Endothelial cell of umbilical vein (primary cell): ENCODE data around the gene ZSWIM6. TPM values are rescaled to one million over a fixed set of nuclear protein-coding genes. Genes with fewer than 3 reads are reported as not detected.

ENCODE experiments used
- BruUV-seq: library from RNA; stranded (reverse); fragments of 400-500 nt; replicated peaks from 2 replicates; lab custom pipeline; 2021; lab: Mats Ljungman, UMichigan
- CTCF ChIA-PET: fragments of 300-600, 350-600 bp; sonication (Branson Sonifier 250); formaldehyde crosslinking; loops from one replicate; lab custom pipeline; 2021; ENCODE audit warnings: antibody characterized with exemption, inconsistent platforms; lab: Charles Lee
- POLR2A ChIA-PET: fragments of 300-600, 350-600 bp; sonication (Branson Sonifier 250); formaldehyde crosslinking; loops from one replicate; lab custom pipeline; 2021; ENCODE audit warnings: antibody characterized with exemption, inconsistent platforms; lab: Charles Lee
- DNase-seq: peaks from one replicate; pipeline ENCODE4 v3.0.0-alpha.2; 2011; ENCODE audit warnings: low read depth, low spot score
- FAIRE-seq: peaks from 2 replicates; lab custom pipeline; 2011; peaks lifted over from hg19 to GRCh38; lab: Jason Lieb, UNC
- H2AFZ ChIP-seq: 2 replicates; pipeline ENCODE4 v1.6.0; 2012; ENCODE audit warnings: low read depth, low read length, control low read depth, inconsistent platforms
- H3K27ac ChIP-seq: 2 replicates; pipeline ENCODE4 v1.5.1; 2011; ENCODE audit warnings: low read depth, mild to moderate bottlenecking, control low read depth, low read length, moderate library complexity; ENCODE audit not compliant: insufficient read depth
- H3K27me3 ChIP-seq, 2 experiments: 2 replicates each; pipeline versions ENCODE4 v1.6.0 to v1.6.1; 2011; ENCODE audit warnings: low read length in 2 of 2, mixed read lengths in 1 of 2; ENCODE audit not compliant: control insufficient read depth in 2 of 2, insufficient read depth in 2 of 2
- H3K36me3 ChIP-seq, 2 experiments: 2 replicates in 1 of 2; 3 replicates in 1 of 2; pipeline ENCODE4 v1.5.1; 2011; ENCODE audit warnings: low read length in 2 of 2, mild to moderate bottlenecking in 1 of 2, moderate library complexity in 1 of 2; ENCODE audit not compliant: control insufficient read depth in 2 of 2, insufficient read depth in 2 of 2; ENCODE audit errors: extremely low read depth in 1 of 2
- H3K4me1 ChIP-seq: 3 replicates; pipeline ENCODE4 v1.5.1; 2011; ENCODE audit warnings: mild to moderate bottlenecking, low read length; ENCODE audit not compliant: control insufficient read depth, insufficient read depth; ENCODE audit errors: extremely low read depth
- H3K4me2 ChIP-seq: 2 replicates; pipeline ENCODE4 v1.6.1; 2011; ENCODE audit warnings: low read length, control low read depth, mixed read lengths; ENCODE audit not compliant: insufficient read depth
- H3K4me3 ChIP-seq, 3 experiments: fragments of 200-600 bp in 1 of 3; sonication (generic), shearing (Covaris generic) in 1 of 3; replicated peaks in 1 of 3; 2 replicates each; pipeline ENCODE4 v1.5.1; 2011 to 2016; ENCODE audit warnings: control low read depth in 3 of 3, low read length in 3 of 3, mild to moderate bottlenecking in 2 of 3, inconsistent platforms in 1 of 3, low read depth in 1 of 3, moderate library complexity in 1 of 3; ENCODE audit not compliant: insufficient read depth in 1 of 3
- H3K79me2 ChIP-seq: 2 replicates; pipeline ENCODE4 v1.6.0; 2012; ENCODE audit warnings: low read length, inconsistent platforms; ENCODE audit not compliant: control insufficient read depth, insufficient read depth
- H3K9ac ChIP-seq: replicated peaks from 2 replicates; pipeline ENCODE3; 2011; ENCODE audit warnings: low read length, control low read depth; ENCODE audit not compliant: insufficient read depth; ENCODE audit errors: extremely low read depth
- H3K9me1 ChIP-seq: replicated peaks from 3 replicates; pipeline ENCODE4 v1.6.0; 2011; ENCODE audit warnings: mild to moderate bottlenecking, low read length; ENCODE audit not compliant: control insufficient read depth, insufficient read depth; ENCODE audit errors: extremely low read depth
- H3K9me3 ChIP-seq: replicated peaks from 2 replicates; pipeline ENCODE4 v1.5.1; 2012; ENCODE audit warnings: low read length, inconsistent platforms; ENCODE audit not compliant: control insufficient read depth, insufficient read depth
- H4K20me1 ChIP-seq: replicated peaks from 2 replicates; pipeline ENCODE3; 2011; ENCODE audit warnings: mild to moderate bottlenecking, low read length; ENCODE audit not compliant: control insufficient read depth, insufficient read depth; ENCODE audit errors: extremely low read depth
- CTCF ChIP-seq, 2 donors: IDR thresholded peaks; 1 replicate in 1 of 2; 2 replicates in 1 of 2; pipeline ENCODE4 v1.5.1; 2011; ENCODE audit warnings: low read length in 2 of 2, mild to moderate bottlenecking in 2 of 2, moderate library complexity in 2 of 2, control low read depth in 1 of 2, inconsistent platforms in 1 of 2, low read depth in 1 of 2; ENCODE audit not compliant: insufficient read depth in 1 of 2; ENCODE audit errors: extremely low read depth in 1 of 2
- EZH2 ChIP-seq: IDR thresholded peaks from 2 replicates; pipeline ENCODE4 v1.6.1; 2012; ENCODE audit warnings: borderline replicate concordance, low read depth, mild to moderate bottlenecking, moderate library complexity, low read length, inconsistent platforms; ENCODE audit not compliant: severe bottlenecking
- FOS ChIP-seq: IDR thresholded peaks from 2 replicates; pipeline ENCODE4 v1.6.1; 2011; ENCODE audit warnings: mild to moderate bottlenecking, low read length, moderate library complexity, borderline replicate concordance; ENCODE audit not compliant: insufficient read depth
- GATA2 ChIP-seq: IDR thresholded peaks from 2 replicates; pipeline ENCODE4 v1.7.0; 2011; ENCODE audit warnings: low read depth, mild to moderate bottlenecking, moderate library complexity, mixed read lengths, low read length; ENCODE audit not compliant: insufficient read length, insufficient read depth
- JUN ChIP-seq: IDR thresholded peaks from 2 replicates; pipeline ENCODE4 v1.6.1; 2011; ENCODE audit warnings: borderline replicate concordance, low read depth; ENCODE audit not compliant: insufficient read length, insufficient read depth
- MAX ChIP-seq: IDR thresholded peaks from 2 replicates; pipeline ENCODE4 v1.6.1; 2011; ENCODE audit not compliant: insufficient read depth, insufficient read length
- MYC ChIP-seq: IDR thresholded peaks from one replicate; pipeline ENCODE4 v1.6.1; 2011; ENCODE audit warnings: mild to moderate bottlenecking, low read depth, low read length
- POLR2AphosphoS5 ChIP-seq: IDR thresholded peaks from 2 replicates; pipeline ENCODE4 v1.6.1; 2012; ENCODE audit warnings: low read depth, mild to moderate bottlenecking, control low read depth, low read length, moderate library complexity; ENCODE audit not compliant: insufficient read depth
- dilution Hi-C: fragments of 300-500 bp; cut with MboI; formaldehyde crosslinking; loops from one replicate; pipeline ENCODE4 v1.15.0; 2019; ENCODE audit warnings: low sequenced_read_pairs; ENCODE audit not compliant: extremely low pct_ligation_motif_present
- intact Hi-C: fragments of 100-400 bp; cut with micrococcal nuclease; formaldehyde crosslinking; loops from one replicate; pipeline ENCODE4 v1.10.0; 2022
- polyA plus RNA-seq, 4 experiments: library from polyadenylated mRNA; depleted of rRNA in 3 of 4; stranded (reverse) in 3 of 4; unstranded in 1 of 4; fragments of >200 nt; gene quantifications; 2 replicates each; pipeline versions ENCODE4 v1.2.1 to v1.2.3, GENCODE V29; 2011 to 2012; ENCODE audit warnings: missing spikeins in 1 of 4
- total RNA-seq: library from RNA; stranded (reverse); gene quantifications from 2 replicates; pipeline ENCODE4 v1.2.3, GENCODE V29; 2021

Gene ZSWIM6
- total and polyA plus RNA-seq, 2 donors (not counting 3 experiments of a cell fraction or from before 2014, with no cell fraction given) = 14.9 to 25.3 TPM

GRCh38 chr5:61590473-61590872, 258.4 kb downstream of the ZSWIM6 start:
- dilution Hi-C loops = no loop called here
- Histone ChIP-seq H3K4me1 (no peaks in the 10 kb centered on the region), H3K36me3 (no peaks in the 10 kb centered on the region), H4K20me1 (no peaks in the 10 kb centered on the region), H3K4me2 (no peak overlapping the region), H3K4me3 (no peak overlapping the region), H3K27me3 (peaks cover 23 to 31% of the 10 kb centered on the region in 2 experiments), H3K9ac (no peak overlapping the region), H3K9me3 (no peaks in the 10 kb centered on the region), H2AFZ (no peak overlapping the region), H3K79me2 (no peaks in the 10 kb centered on the region), H3K9me1 (no peaks in the 10 kb centered on the region), H3K27ac (no peak overlapping the region)
- no peak for DNase-seq
- ChIA-PET POLR2A (no interaction called here), CTCF (no interaction called here)
- BruUV-seq = no TSS peak
- FAIRE-seq = no peak
- intact Hi-C loops = loop anchor here (10.0 kb wide), 1 partner anchor 594 kb away; no protein-coding TSS in a partner anchor
- no peak for TF ChIP-seq EZH2
- TF ChIP-seq POLR2AphosphoS5 = no peak
- no peak for TF ChIP-seq JUN
- no peak for TF ChIP-seq FOS
- no peak for TF ChIP-seq MAX
- no peak for TF ChIP-seq GATA2
- TF ChIP-seq CTCF (IDR thresholded peaks at IDR 0.05; ENCODE audit: extremely low read depth in 1 of 2, insufficient read depth in 1 of 2, low read depth in 1 of 2, low read length in 2 of 2) = no peak
- no peak for TF ChIP-seq MYC
